ENCODE data around the gene PLCB4. TPM values are rescaled to one million over a fixed set of nuclear protein-coding genes. Genes with fewer than 3 reads are reported as not detected.

PLCB4 gene
- total RNA-seq, 1 donor from 2014 or later, result 19.9 TPM

- TF ChIP-seq CTCF (IDR thresholded peaks at IDR 0.05; ENCODE audit: insufficient read depth, low read length, poor library complexity, severe bottlenecking), result no peak
- no peak for DNase-seq (ENCODE audit: low read depth)
- Histone ChIP-seq H3K27me3 (ENCODE audit: control insufficient read depth, insufficient read depth, low read length) (no peaks in the 10 kb centered on the region), H3K4me3 (ENCODE audit: low read depth, low read length) (no peak overlapping the region), H3K36me3 (ENCODE audit: control insufficient read depth, insufficient read depth, low read length) (no peaks in the 10 kb centered on the region)
Observed at GRCh38 chr20:9206486-9206885, 137.6 kb downstream of the PLCB4 start.

GRCh38 chr20:9207253-9207652, 138.4 kb downstream of the PLCB4 start:
- DNase-seq (ENCODE audit: low read depth), result no peak
- Histone ChIP-seq H3K36me3 (ENCODE audit: control insufficient read depth, insufficient read depth, low read length) (no peaks in the 10 kb centered on the region), H3K27me3 (ENCODE audit: control insufficient read depth, insufficient read depth, low read length) (no peaks in the 10 kb centered on the region), H3K4me3 (ENCODE audit: low read depth, low read length) (no peak overlapping the region)
- TF ChIP-seq CTCF (IDR thresholded peaks at IDR 0.05; ENCODE audit: insufficient read depth, low read length, poor library complexity, severe bottlenecking), result no peak

- Histone ChIP-seq H3K27me3 (ENCODE audit: control insufficient read depth, insufficient read depth, low read length) (no peaks in the 10 kb centered on the region), H3K36me3 (ENCODE audit: control insufficient read depth, insufficient read depth, low read length) (no peaks in the 10 kb centered on the region), H3K4me3 (ENCODE audit: low read depth, low read length) (no peak overlapping the region)
- no peak for DNase-seq (ENCODE audit: low read depth)
- no peak for TF ChIP-seq CTCF (IDR thresholded peaks at IDR 0.05; ENCODE audit: insufficient read depth, low read length, poor library complexity, severe bottlenecking)
Observed at GRCh38 chr20:9210356-9210755, 141.5 kb downstream of the PLCB4 start.

DNA sequence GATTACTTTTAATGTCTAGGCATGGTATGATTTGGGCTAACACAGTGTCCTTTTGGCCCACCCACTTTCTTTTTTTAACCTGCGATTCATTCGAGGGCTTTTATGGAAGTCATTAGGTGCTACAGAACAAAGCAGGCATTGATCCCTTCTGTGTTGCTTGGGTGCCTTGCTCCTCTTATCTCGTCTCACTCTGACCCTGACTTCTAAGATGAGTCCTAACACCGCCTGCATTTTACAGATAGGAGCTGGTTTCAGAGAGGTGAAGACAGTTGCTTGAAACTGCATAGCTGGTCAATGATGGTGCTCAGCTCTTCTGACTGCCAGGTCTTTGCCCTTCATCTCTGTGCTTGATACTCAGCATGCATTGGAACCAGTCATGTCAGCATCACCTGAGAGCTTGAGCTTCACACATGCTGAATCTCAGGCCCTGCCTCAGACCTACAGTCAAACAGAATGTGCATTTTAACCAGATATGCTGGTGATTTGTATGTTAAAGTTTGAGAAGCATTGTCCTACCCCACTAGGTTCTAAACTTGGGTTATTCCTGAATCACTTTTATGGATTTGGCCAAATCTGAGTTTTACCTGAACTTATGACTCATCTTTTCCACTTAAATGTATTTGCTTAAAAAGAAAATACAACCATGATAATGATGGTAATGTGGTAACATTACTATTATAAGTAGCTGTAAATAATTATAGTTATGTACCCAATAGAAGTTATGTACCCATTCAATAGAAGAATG, 142.3 kb downstream of the PLCB4 start:
- H3K36me3 ChIP-seq (ENCODE audit: control insufficient read depth, insufficient read depth, low read length), result no peaks in the 10 kb centered on the region
- H3K4me3 ChIP-seq (ENCODE audit: low read depth, low read length), result no peak overlapping the region
- no peak for TF ChIP-seq CTCF (IDR thresholded peaks at IDR 0.05; ENCODE audit: insufficient read depth, low read length, poor library complexity, severe bottlenecking)
- DNase-seq (ENCODE audit: low read depth), result no peak
- H3K27me3 ChIP-seq (ENCODE audit: control insufficient read depth, insufficient read depth, low read length), result no peaks in the 10 kb centered on the region

GRCh38 chr20:9212735-9213134, 143.8 kb downstream of the PLCB4 start:
- no peak for DNase-seq (ENCODE audit: low read depth)
- Histone ChIP-seq H3K27me3 (ENCODE audit: control insufficient read depth, insufficient read depth, low read length) (no peaks in the 10 kb centered on the region), H3K4me3 (ENCODE audit: low read depth, low read length) (no peak overlapping the region), H3K36me3 (ENCODE audit: control insufficient read depth, insufficient read depth, low read length) (no peaks in the 10 kb centered on the region)
- TF ChIP-seq CTCF (IDR thresholded peaks at IDR 0.05; ENCODE audit: insufficient read depth, low read length, poor library complexity, severe bottlenecking), result no peak

DNA sequence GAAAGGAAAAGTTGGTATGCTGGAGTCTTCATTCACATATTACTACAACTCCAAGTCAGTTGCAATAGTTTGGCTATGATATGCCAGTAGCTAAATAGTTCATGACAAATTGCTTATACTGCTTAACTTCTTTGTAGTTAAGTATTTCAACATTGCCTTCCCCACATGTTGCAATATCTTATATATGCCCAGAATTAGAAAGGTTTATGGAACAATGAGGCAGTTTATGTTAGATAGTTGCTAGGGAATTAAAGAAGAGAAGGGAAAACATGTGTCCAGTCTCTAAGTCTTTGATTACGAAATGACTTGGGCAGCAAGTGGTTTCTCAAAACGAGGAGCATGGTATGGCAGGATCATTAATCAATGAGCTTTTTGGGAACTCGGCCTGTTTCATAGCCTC, 145.8 kb downstream of the PLCB4 start:
- no peak for DNase-seq (ENCODE audit: low read depth)

More for the DNA sequence above, 145.8 kb downstream of the PLCB4 start:
- H3K36me3 ChIP-seq (ENCODE audit: control insufficient read depth, insufficient read depth, low read length), result no peaks in the 10 kb centered on the region
- H3K27me3 ChIP-seq (ENCODE audit: control insufficient read depth, insufficient read depth, low read length), result no peaks in the 10 kb centered on the region
- TF ChIP-seq CTCF (IDR thresholded peaks at IDR 0.05; ENCODE audit: insufficient read depth, low read length, poor library complexity, severe bottlenecking), result no peak
- no peak overlapping the region for H3K4me3 ChIP-seq (ENCODE audit: low read depth, low read length)

All from kidney epithelial cell (primary cell).